GM08714 (cell line): ENCODE measurements around the gene ADH1A.
"Not testable (repeated sequence)": the region's sequence is repeated elsewhere in the genome, so short reads cannot be mapped to it uniquely, and the experiment has no call there.

Experiments used
- H3K4me3 ChIP-seq: fragments of 200-500 bp; sonication (Bioruptor generic); 2 replicates; pipeline ENCODE4 v1.5.1; 2014; ENCODE audit warnings: mild to moderate bottlenecking, low read length, inconsistent platforms
- ZNF274 ChIP-seq: IDR thresholded peaks from 2 replicates; pipeline ENCODE4 v1.6.1; 2012; ENCODE audit warnings: mild to moderate bottlenecking, low read depth, low read length

ADH1A gene

DNA sequence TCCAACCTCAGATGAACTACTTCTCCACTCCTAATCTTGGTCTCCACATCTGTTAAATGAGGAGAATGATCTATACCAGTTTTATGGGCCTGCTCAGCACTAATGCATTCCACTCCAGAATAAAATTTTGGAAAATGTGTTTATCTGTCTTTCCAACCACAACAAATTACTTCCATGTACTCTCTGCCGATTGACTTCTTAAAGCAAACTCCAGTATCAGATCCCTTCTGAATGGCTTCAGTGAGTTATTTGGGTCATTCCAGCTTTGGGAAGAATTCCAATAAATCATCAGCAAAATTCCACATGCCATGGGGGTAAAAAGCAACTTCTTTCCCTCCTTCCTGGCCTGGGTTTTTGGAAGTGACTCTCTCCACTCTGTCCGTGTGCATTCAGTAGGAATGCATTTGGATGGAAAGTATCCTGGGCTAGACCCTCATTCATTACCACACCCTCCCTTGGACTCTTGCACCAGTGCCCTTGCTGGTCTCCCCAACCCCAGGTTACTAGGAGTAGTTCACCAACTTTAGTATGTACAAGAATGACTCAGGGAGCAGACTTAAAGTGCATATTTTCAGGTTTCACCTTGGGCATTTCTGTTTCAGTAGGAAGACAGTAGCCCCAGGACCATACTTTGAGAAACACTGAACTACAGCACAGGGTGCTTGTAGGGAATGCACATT lies 56.3 kb downstream of the ADH1A start:
- no peak for TF ChIP-seq ZNF274

DNA sequence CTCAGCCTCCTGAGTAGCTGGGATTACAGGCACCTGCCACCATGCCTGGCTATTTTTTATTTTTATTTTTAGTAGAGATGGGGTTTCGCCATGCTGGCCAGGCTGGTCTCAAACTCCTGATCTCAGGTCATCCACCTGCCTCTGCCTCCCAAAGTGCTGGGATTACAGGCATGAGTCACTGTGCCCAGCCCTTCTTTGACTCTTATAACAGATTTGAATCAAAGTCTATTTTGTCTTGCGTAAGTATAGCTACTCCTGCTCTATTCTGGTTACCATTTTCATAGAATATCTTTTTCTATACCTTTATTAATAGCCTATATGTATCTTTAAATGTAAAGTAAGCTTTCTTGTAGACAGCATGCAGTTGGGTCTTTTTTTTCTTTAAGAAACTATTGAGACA lies 57.4 kb downstream of the ADH1A start:
- not testable (repeated sequence) for H3K4me3 ChIP-seq

More for the DNA sequence above, 56.3 kb downstream of the ADH1A start:
- H3K4me3 ChIP-seq: no peak overlapping the region

DNA sequence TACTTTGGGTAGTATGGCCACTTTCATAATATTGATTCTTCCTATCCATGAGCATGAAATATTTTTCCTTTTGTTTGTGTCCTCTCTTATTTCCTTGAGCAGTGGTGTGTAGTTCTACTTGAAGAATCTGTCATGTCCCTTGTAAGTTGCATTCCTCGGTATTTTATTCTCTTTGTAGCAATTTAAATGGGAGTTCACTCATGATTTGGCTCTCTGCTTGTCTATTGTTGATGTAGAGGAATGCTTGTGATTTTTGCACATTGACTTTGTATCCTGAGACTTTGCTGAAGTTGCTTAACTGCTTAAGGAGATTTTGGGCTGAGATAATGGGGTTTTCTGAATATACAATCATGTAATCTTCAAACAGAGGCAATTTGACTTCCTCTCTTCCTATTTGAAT lies 62.1 kb downstream of the ADH1A start:
- H3K4me3 ChIP-seq: not testable (repeated sequence)

DNA sequence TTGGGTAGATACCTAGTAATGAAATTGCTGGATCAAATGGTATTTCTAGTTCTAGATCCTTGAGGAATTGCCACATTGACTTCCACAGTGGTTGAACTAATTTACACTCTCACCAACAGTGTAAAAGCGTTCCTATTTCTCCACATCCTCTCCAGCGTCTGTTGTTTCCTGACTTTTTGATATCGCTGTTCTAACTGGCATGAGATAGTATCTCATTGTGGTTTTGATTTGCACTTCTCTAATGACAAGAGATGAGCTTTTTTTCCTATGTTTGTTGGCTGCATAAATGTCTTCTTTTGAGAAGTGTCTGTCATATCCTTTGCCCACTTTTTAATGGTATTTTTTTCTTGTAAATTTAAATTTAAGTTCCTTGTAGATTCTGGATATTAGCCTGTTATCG lies 63.1 kb downstream of the ADH1A start:
- not testable (repeated sequence) for H3K4me3 ChIP-seq
